ENCODE results near the gene ARL5A. TPM values are rescaled to one million over a fixed set of nuclear protein-coding genes. Genes with fewer than 3 reads are reported as not detected.

The ARL5A gene
- total and polyA plus RNA-seq, 9 of the 15 experiments (the other 6 are each of a cell fraction or from before 2014, with no cell fraction given): 16.3 to 117 (median 88.4) TPM

- TF ChIP-seq ZNF318 (IDR thresholded peaks at IDR 0.05; ENCODE audit: borderline replicate concordance in 1 of 2, low read depth in 1 of 2) (no peak), POLR2A (conservative IDR thresholded peaks at IDR 0.05) (peak; percentile 83; the same call in 1 of the 2 replicates), NR2C1 (IDR thresholded peaks at IDR 0.05) (no peak; the same call in 1 of the 2 replicates), NR2C1 (tag; IDR thresholded peaks at IDR 0.05) (no peak; the same call in 1 of the 2 replicates), JUNB (CRISPR knock-in tag; conservative IDR thresholded peaks at IDR 0.05) (no peak), ATF4 (CRISPR knock-in tag; IDR thresholded peaks at IDR 0.05) (no peak), RAD51 (IDR thresholded peaks at IDR 0.05; ENCODE audit: borderline replicate concordance, low read depth) (no peak), PKNOX1 (IDR thresholded peaks at IDR 0.05) (no peak), NCOA4 (IDR thresholded peaks at IDR 0.05; ENCODE audit: partially characterized antibody) (no peak), NCOR1 (IDR thresholded peaks at IDR 0.05) (no peak), PHTF2 (CRISPR knock-in tag; IDR thresholded peaks at IDR 0.05) (no peak), MLLT1 (IDR thresholded peaks at IDR 0.05) (no peak), DNMT1 (IDR thresholded peaks at IDR 0.05) (no peak), FOXA1 (IDR thresholded peaks at IDR 0.05; ENCODE audit: borderline replicate concordance) (no peak), E2F3 (CRISPR knock-in tag; IDR thresholded peaks at IDR 0.05) (no peak), GTF2F1 (IDR thresholded peaks at IDR 0.05; ENCODE audit: low read depth, low read length) (no peak), MEIS2 (IDR thresholded peaks at IDR 0.05; ENCODE audit: partially characterized antibody) (no peak)
Observed at GRCh38 chr2:151828890-151829324, 686 bp upstream of the ARL5A start (continued).

Data from K562 (cell line).